IPS DF 6.9 (cell line): Measurements from ENCODE around the gene ALG11.

ENCODE experiments used
- DNase-seq: peaks from one replicate; pipeline ENCODE4 v3.0.0-alpha.2; 2013; ENCODE audit warnings: low read depth, low spot score
- H3K27ac ChIP-seq: one replicate; pipeline ENCODE4 v1.5.1; 2013; ENCODE audit warnings: low read length, control low read depth
- H3K27me3 ChIP-seq: 2 replicates; pipeline ENCODE4 v1.6.1; 2013; ENCODE audit warnings: mild to moderate bottlenecking, low read length; ENCODE audit not compliant: control insufficient read depth, insufficient read depth
- H3K36me3 ChIP-seq: 2 replicates; pipeline ENCODE4 v1.6.1; 2013; ENCODE audit warnings: low read length; ENCODE audit not compliant: control insufficient read depth, insufficient read depth
- H3K4me1 ChIP-seq: 2 replicates; pipeline ENCODE4 v1.6.1; 2013; ENCODE audit warnings: low read length; ENCODE audit not compliant: control insufficient read depth, insufficient read depth
- H3K4me3 ChIP-seq: 2 replicates; pipeline ENCODE4 v1.5.1; 2013; ENCODE audit warnings: mild to moderate bottlenecking, low read length
- H3K9me3 ChIP-seq: 2 replicates; pipeline ENCODE4 v1.6.1; 2013; ENCODE audit warnings: low read length, inconsistent platforms; ENCODE audit not compliant: control insufficient read depth, insufficient read depth
- WGBS: extraction: QIAGEN DNeasy Blood & Tissue Kit; methylation state at CpG from one replicate; pipeline ENCODE4 v1.1.7; 2013; ENCODE audit warnings: mixed read lengths, missing lambda C conversion rate; ENCODE audit not compliant: insufficient read length, insufficient coverage; 5-methylcytosine and 5-hydroxymethylcytosine counted together

ALG11 gene

DNA sequence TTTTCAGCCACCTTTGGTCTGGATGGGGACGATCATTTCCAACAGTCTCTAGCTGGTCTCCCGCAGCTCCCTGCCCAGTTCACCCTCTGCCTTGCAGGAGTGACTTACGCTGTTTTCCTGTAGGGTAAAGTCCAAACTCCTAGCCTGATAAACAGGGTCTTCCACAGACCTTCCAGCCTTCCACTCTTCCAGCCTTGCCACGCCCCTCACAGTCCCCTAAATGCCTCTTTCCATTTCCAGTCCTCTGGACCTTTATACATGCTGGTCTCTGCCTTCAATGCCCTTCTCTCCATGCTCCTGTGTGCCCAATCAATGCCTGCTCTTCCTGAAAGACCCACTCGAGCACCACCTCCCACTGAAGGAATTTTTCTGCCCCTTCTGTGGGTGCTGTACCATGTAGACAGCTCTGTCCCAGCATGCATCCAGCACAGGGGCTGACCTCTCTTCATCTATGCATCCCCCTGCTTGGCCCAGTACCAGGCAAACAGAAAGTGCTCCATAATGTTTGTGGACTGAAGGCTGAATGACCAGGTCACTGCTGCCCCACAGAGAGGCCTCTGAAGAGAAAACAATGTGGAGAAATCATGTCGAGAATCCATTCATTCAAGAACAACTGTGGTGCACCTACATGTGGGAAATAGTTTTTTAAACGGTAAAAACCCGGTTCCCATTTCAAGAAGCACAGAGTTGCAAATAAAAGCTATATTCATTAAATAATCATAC is 5.5 kb upstream of the ALG11 start:
- Histone ChIP-seq H3K36me3 (no peaks in the 10 kb centered on the region), H3K4me1 (0 out of 2 replicates have a peak, but pooled peaks cover 2% of the 10 kb centered on the region), H3K9me3 (no peaks in the 10 kb centered on the region), H3K27ac (no peak overlapping the region), H3K27me3 (peaks cover 7% of the 10 kb centered on the region), H3K4me3 (no peak overlapping the region)
- DNase-seq = no peak
- WGBS = no CpG with 5 or more reads among the region's 8 CpGs

GRCh38 chr13:52009946-52010345 is 2.3 kb upstream of the ALG11 start:
- H3K4me1 ChIP-seq = 0 out of 2 replicates have a peak, but pooled peaks cover 2% of the 10 kb centered on the region
- no peak for DNase-seq
- H3K4me3 ChIP-seq = no peak overlapping the region
- no peaks in the 10 kb centered on the region for H3K36me3 ChIP-seq
- H3K27me3 ChIP-seq = peaks cover 7% of the 10 kb centered on the region
- H3K27ac ChIP-seq = no peak overlapping the region
- no peaks in the 10 kb centered on the region for H3K9me3 ChIP-seq
- WGBS = no CpG with 5 or more reads among the region's 6 CpGs

- no CpG with 5 or more reads among the region's 46 CpGs for WGBS
- Histone ChIP-seq H3K9me3 (no peaks in the 10 kb centered on the region), H3K27me3 (peaks cover 7% of the 10 kb centered on the region), H3K27ac (no peak within 1 kb of the TSS), H3K4me3 (peak within 1 kb of the TSS; percentile 99), H3K4me1 (0 out of 2 replicates have a peak, but pooled peaks cover 2% of the 10 kb centered on the region), H3K36me3 (no peaks in the 10 kb centered on the region)
- no peak for DNase-seq
Observed at GRCh38 chr13:52010890-52011631, 1.1 kb upstream of the ALG11 start, which contains the start of gene ATP7B. TSS of gene ATP7B (minus strand) at chr13:52011450. CDS start at chr13:52011337, 113 bp downstream.

DNA sequence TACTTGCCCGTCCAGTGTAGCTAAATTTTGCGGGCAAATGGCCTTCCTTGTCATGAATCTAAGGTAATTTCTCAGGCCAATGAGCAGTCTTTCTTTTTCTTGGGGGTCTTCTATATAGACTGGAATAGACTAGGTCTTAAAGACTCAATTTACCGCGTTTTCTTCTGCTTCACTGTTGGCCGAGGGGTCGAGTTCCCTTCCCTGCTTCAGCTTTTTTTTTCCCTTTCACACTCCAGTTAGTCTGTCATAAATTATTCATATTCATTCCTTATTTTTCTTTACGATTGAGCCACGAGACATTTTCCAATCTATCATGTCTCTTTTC is 276 bp downstream of the ALG11 start:
- no peak overlapping the region for H3K27ac ChIP-seq
- H3K9me3 ChIP-seq = no peaks in the 10 kb centered on the region
- peaks cover 7% of the 10 kb centered on the region for H3K27me3 ChIP-seq
- no peak for DNase-seq
- 0 out of 2 replicates have a peak, but pooled peaks cover 2% of the 10 kb centered on the region for H3K4me1 ChIP-seq
- WGBS = no CpG with 5 or more reads among the region's 8 CpGs
- H3K36me3 ChIP-seq = peaks cover 4% of the 10 kb centered on the region; the same call in 1 of the 2 replicates
- H3K4me3 ChIP-seq = peak overlapping the region; percentile 99; the same call in 1 of the 2 replicates

- no peak for DNase-seq
- Histone ChIP-seq H3K27me3 (no peaks in the 10 kb centered on the region), H3K9me3 (no peaks in the 10 kb centered on the region), H3K27ac (no peak overlapping the region), H3K4me1 (no peaks in the 10 kb centered on the region), H3K36me3 (peaks cover 7% of the 10 kb centered on the region; the same call in 1 of the 2 replicates), H3K4me3 (no peak overlapping the region)
- WGBS = no CpG with 5 or more reads among the region's 3 CpGs
Observed at GRCh38 chr13:52016296-52016695, 4.1 kb downstream of the ALG11 start.

- Histone ChIP-seq H3K27ac (no peak overlapping the region), H3K4me1 (no peaks in the 10 kb centered on the region), H3K9me3 (no peaks in the 10 kb centered on the region), H3K4me3 (no peak overlapping the region), H3K36me3 (peaks cover 7% of the 10 kb centered on the region; the same call in 1 of the 2 replicates), H3K27me3 (no peaks in the 10 kb centered on the region)
- no CpG with 5 or more reads among the region's 3 CpGs for WGBS
- DNase-seq = no peak
Observed at GRCh38 chr13:52020191-52020590, 8.0 kb downstream of the ALG11 start.

GRCh38 chr13:52022356-52022755 is 10.2 kb downstream of the ALG11 start:
- peaks cover 3% of the 10 kb centered on the region; the same call in 1 of the 2 replicates for H3K36me3 ChIP-seq
- no peak overlapping the region for H3K27ac ChIP-seq
- no peak for DNase-seq
- no peak overlapping the region for H3K4me3 ChIP-seq
- no peaks in the 10 kb centered on the region for H3K9me3 ChIP-seq
- H3K4me1 ChIP-seq = no peaks in the 10 kb centered on the region
- WGBS = no CpG with 5 or more reads among the region's 2 CpGs
- H3K27me3 ChIP-seq = no peaks in the 10 kb centered on the region

DNA sequence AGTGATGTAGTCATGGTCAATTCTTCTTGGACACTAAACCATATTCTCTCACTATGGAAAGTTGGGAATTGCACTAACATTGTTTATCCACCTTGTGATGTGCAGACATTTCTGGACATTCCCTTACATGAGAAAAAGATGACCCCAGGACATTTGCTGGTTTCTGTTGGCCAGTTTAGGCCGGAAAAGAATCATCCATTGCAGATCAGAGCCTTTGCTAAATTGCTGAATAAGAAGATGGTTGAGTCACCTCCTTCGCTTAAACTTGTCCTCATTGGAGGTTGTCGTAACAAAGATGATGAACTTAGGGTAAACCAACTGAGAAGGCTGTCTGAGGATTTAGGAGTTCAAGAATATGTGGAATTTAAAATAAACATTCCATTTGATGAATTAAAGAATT is 12.3 kb downstream of the ALG11 start, which contains the start of gene UTP14C:
TSS of gene UTP14C (plus strand) at position 211 of the 400 bp plus-strand sequence. CDS start 4,114 bp downstream, outside the sequence.
- WGBS = no CpG with 5 or more reads among the region's 3 CpGs
- H3K36me3 ChIP-seq = peaks cover 3% of the 10 kb centered on the region; the same call in 1 of the 2 replicates
- no peak for DNase-seq

GRCh38 chr13:52025475-52026245 is 13.5 kb downstream of the ALG11 start:
- no peak for DNase-seq
- Histone ChIP-seq H3K4me1 (no peaks in the 10 kb centered on the region), H3K9me3 (no peaks in the 10 kb centered on the region), H3K27me3 (no peaks in the 10 kb centered on the region), H3K27ac (no peak overlapping the region), H3K4me3 (no peak overlapping the region), H3K36me3 (no peaks in the 10 kb centered on the region; the same call in 1 of the 2 replicates)
- WGBS = no CpG with 5 or more reads among the region's 8 CpGs

More for the DNA sequence above, 12.3 kb downstream of the ALG11 start, which contains the start of gene UTP14C:
- no peaks in the 10 kb centered on the region for H3K4me1 ChIP-seq
- no peak within 1 kb of the TSS for H3K27ac ChIP-seq
- H3K9me3 ChIP-seq = no peaks in the 10 kb centered on the region
- H3K4me3 ChIP-seq = no peak within 1 kb of the TSS
- no peaks in the 10 kb centered on the region for H3K27me3 ChIP-seq

GRCh38 chr13:52026246-52026626 is 14.0 kb downstream of the ALG11 start:
- Histone ChIP-seq H3K4me3 (no peak overlapping the region), H3K27ac (no peak overlapping the region), H3K4me1 (no peaks in the 10 kb centered on the region), H3K9me3 (no peaks in the 10 kb centered on the region), H3K36me3 (no peaks in the 10 kb centered on the region; the same call in 1 of the 2 replicates), H3K27me3 (no peaks in the 10 kb centered on the region)
- no CpG with 5 or more reads among the region's 3 CpGs for WGBS
- peak; percentile 25 for DNase-seq
